ENCODE results near the gene STXBP6.

STXBP6 gene

DNA sequence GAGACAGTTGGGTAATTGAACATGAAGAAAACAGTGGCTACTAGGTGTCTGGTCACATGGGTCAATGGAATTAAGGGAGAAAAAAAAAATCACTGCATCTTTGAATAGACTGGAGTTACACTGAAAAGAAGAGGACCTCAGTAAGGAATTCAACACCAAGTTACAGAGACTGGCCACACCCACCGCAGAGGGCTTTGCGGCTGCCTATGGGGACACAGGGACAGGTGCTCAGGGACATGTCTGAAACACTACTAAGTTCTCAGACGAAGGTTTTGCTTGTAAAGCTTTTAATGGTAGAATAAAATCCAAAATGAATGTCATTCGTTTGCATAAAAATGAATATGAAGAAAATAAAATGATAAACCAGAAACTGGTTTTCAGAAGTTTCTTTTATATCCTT, 93.8 kb downstream of the STXBP6 start:
- Histone ChIP-seq H3K27me3 (no peaks in the 10 kb centered on the region), H3K4me1 (no peaks in the 10 kb centered on the region), H3K9me3 (no peaks in the 10 kb centered on the region), H3K4me3 (ENCODE audit: low read depth, low read length) (no peak overlapping the region), H3K36me3 (no peaks in the 10 kb centered on the region)
- TF ChIP-seq, protein P1, sequence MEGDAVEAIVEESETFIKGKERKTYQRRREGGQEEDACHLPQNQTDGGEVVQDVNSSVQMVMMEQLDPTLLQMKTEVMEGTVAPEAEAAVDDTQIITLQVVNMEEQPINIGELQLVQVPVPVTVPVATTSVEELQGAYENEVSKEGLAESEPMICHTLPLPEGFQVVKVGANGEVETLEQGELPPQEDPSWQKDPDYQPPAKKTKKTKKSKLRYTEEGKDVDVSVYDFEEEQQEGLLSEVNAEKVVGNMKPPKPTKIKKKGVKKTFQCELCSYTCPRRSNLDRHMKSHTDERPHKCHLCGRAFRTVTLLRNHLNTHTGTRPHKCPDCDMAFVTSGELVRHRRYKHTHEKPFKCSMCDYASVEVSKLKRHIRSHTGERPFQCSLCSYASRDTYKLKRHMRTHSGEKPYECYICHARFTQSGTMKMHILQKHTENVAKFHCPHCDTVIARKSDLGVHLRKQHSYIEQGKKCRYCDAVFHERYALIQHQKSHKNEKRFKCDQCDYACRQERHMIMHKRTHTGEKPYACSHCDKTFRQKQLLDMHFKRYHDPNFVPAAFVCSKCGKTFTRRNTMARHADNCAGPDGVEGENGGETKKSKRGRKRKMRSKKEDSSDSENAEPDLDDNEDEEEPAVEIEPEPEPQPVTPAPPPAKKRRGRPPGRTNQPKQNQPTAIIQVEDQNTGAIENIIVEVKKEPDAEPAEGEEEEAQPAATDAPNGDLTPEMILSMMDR (IDR thresholded peaks at IDR 0.05; ENCODE audit: low read depth, low read length) = no peak
- no peak for DNase-seq

DNA sequence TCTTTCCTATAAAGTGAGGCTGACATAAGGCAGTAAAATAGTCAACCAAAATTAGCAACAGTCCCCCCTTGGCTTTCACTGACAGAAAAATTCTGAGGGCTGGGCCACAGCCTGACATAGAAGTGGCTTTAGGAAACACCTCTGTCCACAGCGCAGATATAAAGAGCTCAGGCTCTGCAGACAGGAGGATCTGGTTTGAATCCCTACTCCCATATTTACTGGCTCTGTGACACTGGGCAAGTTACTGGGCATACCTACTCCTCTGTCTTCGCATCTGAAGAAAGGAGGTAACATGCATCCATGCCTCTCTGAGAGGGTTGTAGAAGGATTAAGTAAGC, 95.3 kb downstream of the STXBP6 start:
- Histone ChIP-seq H3K9me3 (no peaks in the 10 kb centered on the region), H3K36me3 (no peaks in the 10 kb centered on the region)
- no peak for DNase-seq

DNA sequence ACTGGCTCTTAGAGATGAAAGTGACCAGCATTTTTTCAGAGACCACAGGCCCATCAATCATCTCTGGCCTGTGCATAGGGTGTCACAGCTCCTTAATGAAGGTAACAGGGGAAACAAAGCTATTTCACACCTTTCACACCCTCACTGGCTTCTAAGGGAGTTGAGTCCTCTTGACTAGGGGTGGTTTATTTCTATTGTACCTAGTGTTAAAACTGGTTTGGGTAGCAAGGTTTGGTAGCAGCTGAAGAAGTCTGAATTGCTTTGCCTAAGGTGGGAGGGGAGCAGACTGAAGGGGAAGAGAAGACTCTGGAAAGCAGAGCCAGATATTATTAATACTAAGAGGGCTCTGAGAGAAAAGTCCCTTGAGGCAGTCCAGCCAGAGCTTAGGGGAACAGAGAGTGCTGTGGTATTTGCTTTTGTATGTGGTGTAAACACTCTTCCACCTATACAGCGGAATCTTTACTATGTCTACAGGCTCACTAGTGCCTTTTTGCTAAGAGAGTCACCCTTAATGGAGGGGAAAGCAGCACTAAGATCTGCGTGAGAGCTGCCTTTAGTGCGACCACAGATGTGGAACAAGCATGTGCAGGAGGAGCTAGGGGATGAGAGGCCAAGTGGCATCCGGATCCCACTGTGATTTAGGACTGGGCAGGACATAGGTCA, 95.8 kb downstream of the STXBP6 start:
- Histone ChIP-seq H3K27me3 (no peaks in the 10 kb centered on the region), H3K9me3 (no peaks in the 10 kb centered on the region), H3K4me3 (ENCODE audit: low read depth, low read length) (no peak overlapping the region), H3K36me3 (no peaks in the 10 kb centered on the region), H3K4me1 (no peaks in the 10 kb centered on the region)
- TF ChIP-seq, protein P1 (IDR thresholded peaks at IDR 0.05; ENCODE audit: low read depth, low read length) = no peak
- DNase-seq = no peak

More for the DNA sequence above, 95.3 kb downstream of the STXBP6 start:
- Histone ChIP-seq H3K4me1 (no peaks in the 10 kb centered on the region), H3K27me3 (no peaks in the 10 kb centered on the region), H3K4me3 (ENCODE audit: low read depth, low read length) (no peak overlapping the region)
- TF ChIP-seq, protein P1 (IDR thresholded peaks at IDR 0.05; ENCODE audit: low read depth, low read length) = no peak

DNA sequence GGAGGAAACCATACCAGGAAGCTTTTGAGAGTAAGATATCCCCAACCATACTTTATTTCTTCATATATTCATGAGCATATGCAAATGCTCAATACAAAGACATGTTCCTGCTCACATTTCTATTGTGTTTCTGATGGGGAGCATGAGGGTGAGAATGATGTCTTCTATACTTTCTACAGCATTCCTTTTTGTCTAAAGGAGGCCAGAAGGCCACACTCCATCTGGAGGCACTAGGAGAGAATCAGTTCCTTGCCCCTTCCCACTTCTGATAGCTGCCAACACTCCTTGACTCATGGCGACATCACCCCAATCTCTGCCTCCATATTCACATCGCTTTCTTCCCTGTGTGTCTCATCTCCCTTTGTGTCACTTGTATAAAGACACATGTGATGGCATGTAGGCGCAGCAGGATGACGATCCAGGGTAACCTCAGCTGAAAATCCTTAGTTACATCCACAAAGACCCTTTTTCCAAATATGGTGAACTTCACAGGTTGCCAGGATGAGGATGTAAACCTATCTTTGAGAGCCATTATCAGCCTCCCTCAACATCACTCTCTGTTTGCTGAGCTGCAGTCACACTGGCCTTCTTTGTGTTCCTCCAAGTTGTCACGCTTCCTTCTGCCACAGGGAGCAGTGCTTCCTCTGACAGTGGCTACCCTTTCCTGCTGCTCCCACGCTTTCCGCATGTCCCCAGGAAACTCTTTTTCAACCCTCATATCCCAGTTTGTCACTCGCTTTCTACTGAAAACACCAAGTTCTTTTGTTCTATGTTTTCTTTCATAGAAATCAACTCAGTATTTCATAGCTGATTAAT, 96.9 kb downstream of the STXBP6 start:
- DNase-seq = no peak
- no peaks in the 10 kb centered on the region for H3K4me1 ChIP-seq
- TF ChIP-seq, protein P1 (IDR thresholded peaks at IDR 0.05; ENCODE audit: low read depth, low read length) = no peak; the same call in 1 of the 2 replicates
- no peaks in the 10 kb centered on the region for H3K36me3 ChIP-seq
- no peak overlapping the region for H3K4me3 ChIP-seq (ENCODE audit: low read depth, low read length)
- H3K9me3 ChIP-seq = no peaks in the 10 kb centered on the region
- H3K27me3 ChIP-seq = no peaks in the 10 kb centered on the region

DNA sequence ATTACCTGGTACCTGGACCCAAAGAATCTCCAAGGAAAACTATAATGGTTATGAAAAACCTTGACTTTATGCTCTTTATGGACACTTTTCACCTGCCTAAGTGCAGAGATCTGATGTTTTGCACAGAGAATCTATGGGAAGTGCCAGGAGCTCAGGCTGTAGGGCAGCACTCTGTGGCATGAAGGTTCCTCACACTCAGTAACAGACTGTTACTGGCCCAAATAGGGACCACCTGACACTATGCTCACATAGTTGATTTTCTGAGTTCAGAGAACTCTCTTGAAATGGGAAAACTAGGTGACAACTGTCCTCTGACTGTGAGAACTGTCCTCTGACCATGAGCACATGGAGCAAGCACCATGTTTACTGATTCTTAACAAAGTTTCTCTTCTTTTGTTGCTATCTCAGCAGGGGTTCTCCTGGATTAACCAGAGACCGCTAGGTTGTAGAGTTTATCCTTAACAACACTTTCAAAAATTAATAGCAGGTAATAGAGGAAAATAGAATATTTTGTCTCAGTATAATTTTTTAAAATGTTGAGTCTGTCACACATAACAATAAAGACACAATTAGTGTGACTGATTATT, 101.6 kb downstream of the STXBP6 start:
- Histone ChIP-seq H3K4me1 (no peaks in the 10 kb centered on the region), H3K9me3 (no peaks in the 10 kb centered on the region), H3K27me3 (no peaks in the 10 kb centered on the region), H3K4me3 (ENCODE audit: low read depth, low read length) (no peak overlapping the region), H3K36me3 (no peaks in the 10 kb centered on the region)
- TF ChIP-seq, protein P1 (IDR thresholded peaks at IDR 0.05; ENCODE audit: low read depth, low read length) = no peak
- no peak for DNase-seq

DNA sequence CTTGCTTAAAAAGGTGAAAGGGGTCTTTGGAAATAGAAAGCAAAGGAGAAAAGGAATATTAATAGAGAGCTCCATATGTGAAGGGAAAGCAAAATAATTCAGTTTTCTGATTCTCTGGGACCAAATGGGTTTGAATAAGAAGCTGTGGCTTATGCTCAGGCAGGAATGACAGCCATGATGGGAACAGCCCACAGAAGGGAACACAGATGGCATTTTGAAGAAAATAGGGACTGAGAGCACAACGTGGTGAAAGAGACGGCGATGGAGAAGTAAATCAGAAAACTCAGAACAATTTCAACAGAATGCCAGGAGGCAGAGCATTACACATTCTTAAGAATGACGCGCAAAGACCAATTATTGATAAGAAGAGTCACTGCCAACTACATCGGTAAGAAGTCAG, 102.8 kb downstream of the STXBP6 start:
- no peaks in the 10 kb centered on the region for H3K4me1 ChIP-seq

More for the DNA sequence above, 102.8 kb downstream of the STXBP6 start:
- no peak for DNase-seq
- Histone ChIP-seq H3K9me3 (no peaks in the 10 kb centered on the region), H3K36me3 (no peaks in the 10 kb centered on the region), H3K4me3 (ENCODE audit: low read depth, low read length) (no peak overlapping the region), H3K27me3 (no peaks in the 10 kb centered on the region)
- TF ChIP-seq, protein P1 (IDR thresholded peaks at IDR 0.05; ENCODE audit: low read depth, low read length) = no peak

Measured in BE2C (cell line).